GM18907 (cell line): ENCODE data around the gene ATOSB.
A peak's percentile ranks its signal among the peaks of the same experiment; 100 is the strongest.

Source experiments
- ATAC-seq: cut with Tn5 transposase; IDR thresholded peaks from one replicate; pipeline ENCODE4 v1.9.1; 2021; ENCODE audit warnings: mild to moderate bottlenecking, moderate library complexity; ENCODE audit not compliant: unreplicated experiment

ATOSB gene

GRCh38 chr9:35089434-35089833 lies 26.2 kb downstream of the ATOSB start:
- no peak for ATAC-seq

- no peak for ATAC-seq
These were observed 30.6 kb downstream of the ATOSB start for GRCh38 chr9:35085078-35085477.

- ATAC-seq = peak; percentile 86
These were observed 36.0 kb downstream of the ATOSB start, which contains the start of gene FANCG for GRCh38 chr9:35079426-35080341. Gene FANCG (minus strand): TSS chr9:35079942. CDS start chr9:35079524, 418 bp downstream.

GRCh38 chr9:35079041-35079425 lies 36.6 kb downstream of the ATOSB start:
- no peak for ATAC-seq

GRCh38 chr9:35078066-35078465 lies 37.6 kb downstream of the ATOSB start:
- ATAC-seq = no peak

- ATAC-seq = no peak
These were observed 38.8 kb downstream of the ATOSB start for GRCh38 chr9:35076848-35077247.

GRCh38 chr9:35075358-35075757 lies 40.3 kb downstream of the ATOSB start:
- no peak for ATAC-seq

GRCh38 chr9:35074791-35075190 lies 40.9 kb downstream of the ATOSB start:
- ATAC-seq = no peak

- no peak for ATAC-seq
These were observed 41.5 kb downstream of the ATOSB start for GRCh38 chr9:35074141-35074540.

GRCh38 chr9:35073279-35073612 lies 42.4 kb downstream of the ATOSB start:
- no peak for ATAC-seq

- ATAC-seq = peak; percentile 87
These were observed 43.0 kb downstream of the ATOSB start, which contains the start of gene VCP for GRCh38 chr9:35072461-35073278. Gene VCP (minus strand): TSS chr9:35072625. CDS start chr9:35072353, 272 bp downstream.

GRCh38 chr9:35071814-35072460 lies 43.7 kb downstream of the ATOSB start:
- peak; percentile 66 for ATAC-seq

- ATAC-seq = no peak
These were observed 44.5 kb downstream of the ATOSB start for GRCh38 chr9:35070823-35071813.

- ATAC-seq = no peak
These were observed 46.6 kb downstream of the ATOSB start for GRCh38 chr9:35069020-35069419.

GRCh38 chr9:35067056-35067455 lies 48.6 kb downstream of the ATOSB start:
- no peak for ATAC-seq

- ATAC-seq = no peak
These were observed 55.0 kb downstream of the ATOSB start for GRCh38 chr9:35060548-35061207.

GRCh38 chr9:35059438-35059837 lies 56.2 kb downstream of the ATOSB start:
- ATAC-seq = no peak

GRCh38 chr9:35057271-35057620 lies 58.4 kb downstream of the ATOSB start:
- no peak for ATAC-seq

- ATAC-seq = no peak
These were observed 58.9 kb downstream of the ATOSB start for GRCh38 chr9:35056571-35057270.
